NCI-H524 treated with DMSO at 0.1 percent for 48 hours (cell line): ENCODE results near the gene ALPK1.
"Not testable (repeated sequence)": the region's sequence is repeated elsewhere in the genome, so short reads cannot be mapped to it uniquely, and the experiment has no call there.

Experiments
- DNase-seq: peaks from one replicate; lab custom pipeline; 2025; lab: John Stamatoyannopoulos, UW

ALPK1 gene

DNA sequence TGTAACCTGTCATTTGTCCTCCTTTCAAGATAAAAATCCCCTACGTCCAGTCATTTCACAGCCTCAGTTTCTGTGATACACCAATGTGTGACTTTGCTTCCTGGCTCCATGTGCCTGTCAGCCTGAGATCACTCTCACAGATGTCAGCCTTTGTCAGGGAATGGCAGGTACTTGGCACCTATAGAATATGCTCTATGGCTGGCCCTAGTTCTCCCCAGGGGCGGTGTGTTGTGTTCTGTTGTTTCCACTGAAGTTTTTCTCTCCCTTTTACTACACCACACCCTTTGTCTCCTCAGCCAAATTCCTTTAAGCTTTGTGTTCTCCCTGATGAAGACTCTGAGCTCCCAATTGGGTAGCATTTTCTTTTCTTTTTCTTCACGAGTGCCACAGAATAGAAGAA, 81.7 kb downstream of the ALPK1 start:
- no peak for DNase-seq

- no peak for DNase-seq
Observed at GRCh38 chr4:112379306-112379705, 82.1 kb downstream of the ALPK1 start.

DNA sequence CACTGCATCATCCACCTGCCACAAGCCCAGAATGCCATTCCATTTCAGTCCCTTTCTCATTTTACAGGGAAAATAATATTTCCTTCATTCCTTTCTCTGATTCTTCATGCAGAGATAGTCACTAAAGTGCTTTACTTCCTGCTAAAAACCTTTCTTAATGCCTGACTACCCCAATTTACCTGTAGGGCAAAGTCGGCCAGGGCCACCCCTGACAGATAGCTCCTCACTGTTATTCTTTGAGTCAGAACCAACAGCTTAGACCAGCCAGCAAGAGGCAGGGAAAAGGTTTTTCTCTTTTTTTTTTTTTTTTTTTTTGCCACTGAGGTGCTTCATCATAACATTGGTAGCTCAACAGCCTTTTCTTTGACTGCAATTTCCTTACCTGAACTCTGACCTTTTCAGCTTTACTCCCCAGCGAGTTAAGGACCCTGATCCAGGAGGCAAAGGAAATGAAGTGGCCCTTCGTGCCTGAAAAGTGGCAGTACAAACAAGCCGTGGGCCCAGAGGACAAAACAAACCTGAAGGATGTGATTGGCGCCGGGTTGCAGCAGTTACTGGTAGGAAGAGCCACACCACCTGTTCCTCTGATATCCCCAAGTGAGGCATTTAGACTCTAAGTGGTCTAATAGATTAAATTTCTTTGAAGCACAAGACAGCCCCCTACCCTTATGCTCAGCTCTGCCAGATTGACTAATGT, 85.0 kb downstream of the ALPK1 start:
- DNase-seq, result peak; percentile 88

DNA sequence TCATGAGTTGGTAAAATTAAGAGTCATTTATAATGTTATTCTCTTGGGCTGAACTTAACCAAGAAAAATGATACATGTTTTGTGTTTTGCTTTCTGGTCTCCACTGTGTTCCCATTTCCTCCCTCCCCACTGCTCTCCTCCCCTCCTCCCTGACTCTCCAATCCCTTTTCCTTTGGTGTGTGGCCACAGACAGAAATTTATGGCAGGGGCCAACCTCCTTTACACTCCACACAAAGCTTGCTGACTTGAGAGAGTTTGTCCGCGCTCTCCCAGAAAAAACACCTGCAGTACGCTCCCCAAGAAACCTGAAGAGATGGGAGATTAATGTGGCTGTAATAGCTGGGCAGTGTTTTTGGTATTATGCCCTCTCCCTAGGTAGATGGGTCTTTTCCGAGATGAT, 88.9 kb downstream of the ALPK1 start:
- DNase-seq, result no peak

GRCh38 chr4:112402098-112402497, 104.9 kb downstream of the ALPK1 start:
- DNase-seq, result peak; percentile 56

DNA sequence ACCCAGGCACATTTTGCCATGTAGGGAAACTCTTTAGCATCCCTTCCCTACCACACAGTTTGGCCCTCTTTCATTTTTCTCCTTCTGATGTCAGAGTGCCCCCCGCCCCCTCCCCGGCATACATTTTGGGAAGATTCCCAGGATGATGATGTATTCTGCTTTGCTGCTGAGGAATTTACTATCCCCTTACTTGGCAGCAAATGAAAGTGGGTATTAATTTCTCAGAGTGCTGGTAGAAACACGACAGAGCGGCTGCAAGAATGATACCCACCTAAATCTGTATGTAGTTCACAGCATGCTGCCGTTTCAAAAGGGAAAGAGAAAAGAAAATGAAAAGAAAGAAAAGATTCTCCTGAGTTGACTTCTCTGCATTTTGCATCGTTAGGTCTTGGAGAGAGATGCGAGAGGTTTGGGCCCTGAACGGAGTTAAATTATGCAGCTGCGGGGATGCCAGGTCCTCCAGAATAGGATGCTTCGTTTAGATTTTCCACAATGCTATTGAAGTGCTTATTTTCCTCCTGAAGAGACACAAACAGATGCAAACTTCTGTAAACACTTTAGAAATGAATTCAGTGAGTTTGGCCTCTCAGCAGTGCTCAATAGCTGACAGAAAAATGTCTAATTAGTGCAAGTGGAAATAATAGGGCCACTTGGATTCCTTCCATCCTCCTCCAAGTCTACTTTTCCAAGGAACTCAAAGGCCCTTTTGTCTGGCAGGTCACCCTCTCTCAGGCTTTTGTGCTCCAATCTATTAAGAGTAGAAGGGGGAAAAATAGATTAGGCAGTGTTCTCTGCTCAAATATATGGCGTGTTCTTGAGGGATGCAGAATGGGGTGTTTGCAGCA, 106.2 kb downstream of the ALPK1 start:
- DNase-seq, result no peak

DNA sequence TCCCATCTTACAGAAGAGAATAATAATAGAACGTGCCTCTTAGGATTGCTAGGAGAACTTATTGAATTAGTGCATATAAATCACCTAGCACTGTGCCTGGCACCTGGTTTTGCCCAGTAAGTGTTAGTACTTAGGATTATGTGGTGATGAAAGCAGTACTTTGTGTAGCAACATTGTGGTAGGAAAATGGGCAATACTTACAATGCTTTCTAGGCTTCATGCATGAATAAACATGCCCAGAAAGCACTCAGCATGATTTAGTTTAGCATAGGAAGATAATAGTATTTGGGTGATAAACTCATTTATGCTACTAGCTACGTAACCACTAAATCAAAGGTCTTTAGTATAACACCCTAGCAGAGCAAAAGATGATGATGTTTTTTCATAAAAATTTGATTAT, 113.2 kb downstream of the ALPK1 start:
- no peak for DNase-seq

DNA sequence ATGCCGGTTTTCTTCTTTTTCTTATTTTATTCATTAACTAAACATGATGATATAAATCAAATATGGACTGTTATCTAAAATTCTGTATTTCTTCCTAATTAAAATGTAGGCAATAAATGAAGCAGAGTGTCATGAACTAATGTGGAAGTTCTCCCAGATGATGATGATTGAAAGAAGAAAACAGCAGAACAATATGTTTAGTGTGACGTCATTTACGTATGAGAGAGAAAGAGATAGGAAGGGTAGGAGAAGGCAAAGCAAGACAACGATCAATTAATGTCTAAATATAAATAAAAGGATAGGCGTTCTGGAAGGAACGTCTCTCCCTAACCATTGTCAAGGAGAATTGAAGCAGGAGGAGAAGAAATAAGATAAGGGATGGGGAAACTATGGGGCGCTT, 113.6 kb downstream of the ALPK1 start:
- DNase-seq, result no peak

GRCh38 chr4:112411781-112412550, 114.8 kb downstream of the ALPK1 start:
- DNase-seq, result no peak

DNA sequence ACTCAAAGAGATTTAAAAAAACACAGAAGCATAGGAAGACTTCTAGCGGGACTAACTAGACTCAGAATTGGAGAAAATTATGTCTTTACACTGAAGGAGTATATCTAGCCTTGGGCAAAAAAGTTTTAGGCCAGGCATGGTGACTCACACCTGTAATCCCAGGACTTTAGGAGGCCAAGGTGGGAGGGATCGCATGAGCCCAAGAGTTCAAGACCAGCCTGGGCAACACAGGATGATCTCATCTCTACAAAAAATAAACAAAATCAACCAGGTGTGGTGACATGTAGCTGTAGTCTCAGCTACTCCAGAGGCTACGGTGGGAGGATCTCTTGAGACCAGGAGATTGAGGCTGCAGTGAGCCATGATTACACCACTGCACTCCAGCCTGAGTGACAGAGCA, 119.3 kb downstream of the ALPK1 start:
- no peak for DNase-seq

- DNase-seq, result no peak
Observed at GRCh38 chr4:112418092-112418491, 120.9 kb downstream of the ALPK1 start.

DNA sequence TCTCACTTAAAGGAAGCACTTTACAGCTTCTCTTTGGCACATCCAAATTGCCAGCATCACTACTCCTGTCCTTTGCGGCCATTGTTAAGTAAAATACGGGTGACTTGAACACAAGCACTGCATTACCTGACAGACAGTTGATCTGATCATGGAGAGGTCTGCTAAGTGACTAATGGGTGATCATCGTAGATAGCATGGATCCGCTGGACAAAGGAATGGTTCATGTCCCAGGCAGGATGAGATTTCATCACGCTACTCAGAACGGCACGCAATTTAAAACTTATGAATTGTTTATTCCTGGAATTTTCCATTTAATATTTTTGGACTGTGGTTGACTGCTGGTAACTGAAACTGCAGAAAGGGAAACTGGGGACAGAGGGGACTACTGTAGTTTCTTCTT, 124.7 kb downstream of the ALPK1 start:
- no peak for DNase-seq

DNA sequence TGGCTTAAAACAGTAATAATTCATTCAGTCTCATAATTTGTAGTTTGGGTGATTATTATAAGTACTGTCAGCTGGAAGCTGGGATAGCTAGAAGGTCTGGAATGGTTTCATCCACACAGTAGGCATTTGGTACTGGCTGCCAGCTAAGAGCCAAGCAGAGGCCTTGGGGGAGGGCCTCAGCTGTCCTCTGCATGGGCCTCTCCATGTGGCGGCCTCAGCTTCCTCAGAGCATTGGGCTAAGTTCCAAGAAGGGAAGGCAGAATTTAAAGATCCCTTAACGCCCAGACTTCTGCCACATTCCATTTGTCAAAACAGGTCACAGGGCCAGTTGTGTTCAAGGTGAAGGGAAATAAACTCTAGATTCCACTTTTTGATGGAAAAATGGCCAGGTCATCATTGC, 125.5 kb downstream of the ALPK1 start:
- no peak for DNase-seq

DNA sequence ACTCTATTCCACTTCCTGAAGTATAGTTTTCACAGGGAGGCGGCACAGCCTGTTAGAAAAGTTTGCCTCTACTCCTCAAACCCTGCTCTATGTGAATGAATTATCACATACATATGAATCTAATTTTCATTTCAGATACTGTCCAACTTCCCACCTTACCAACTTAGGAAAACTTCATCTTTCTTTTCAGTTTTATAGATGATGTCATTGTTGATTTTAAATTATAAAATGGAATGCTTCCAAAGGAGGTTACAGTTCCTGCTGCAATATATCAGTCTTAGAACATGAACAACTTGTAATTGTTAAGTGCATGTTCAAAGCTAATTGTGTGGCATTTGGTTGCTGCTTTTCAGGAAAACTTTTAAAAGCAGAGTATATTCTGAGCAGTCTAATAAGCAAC, 126.4 kb downstream of the ALPK1 start:
- DNase-seq, result no peak

GRCh38 chr4:112425823-112426222, 128.7 kb downstream of the ALPK1 start:
- DNase-seq, result no peak

- DNase-seq, result no peak
Observed at GRCh38 chr4:112426416-112426815, 129.2 kb downstream of the ALPK1 start.

GRCh38 chr4:112431158-112431557, 134.0 kb downstream of the ALPK1 start:
- no peak for DNase-seq

GRCh38 chr4:112436987-112437386, 139.8 kb downstream of the ALPK1 start:
- DNase-seq, result no peak

DNA sequence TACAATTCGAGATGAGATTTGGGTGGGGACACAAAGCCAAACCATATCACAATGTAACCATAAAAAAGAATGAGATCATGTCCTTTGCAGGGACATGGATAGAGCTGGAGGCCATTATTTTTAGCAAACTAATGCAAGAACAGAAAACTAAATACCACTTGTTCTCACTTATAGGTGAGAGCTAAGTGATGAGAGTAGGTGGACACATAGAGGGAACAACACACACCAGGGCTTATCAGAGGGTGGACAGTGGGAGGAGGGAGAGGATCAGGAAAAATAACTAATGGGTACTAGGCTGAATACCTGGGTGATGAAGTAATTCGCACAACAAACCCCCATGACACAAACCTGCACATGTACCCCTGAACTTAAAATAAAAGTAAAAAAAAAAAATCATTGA, 145.1 kb downstream of the ALPK1 start:
- not testable (repeated sequence) for DNase-seq

DNA sequence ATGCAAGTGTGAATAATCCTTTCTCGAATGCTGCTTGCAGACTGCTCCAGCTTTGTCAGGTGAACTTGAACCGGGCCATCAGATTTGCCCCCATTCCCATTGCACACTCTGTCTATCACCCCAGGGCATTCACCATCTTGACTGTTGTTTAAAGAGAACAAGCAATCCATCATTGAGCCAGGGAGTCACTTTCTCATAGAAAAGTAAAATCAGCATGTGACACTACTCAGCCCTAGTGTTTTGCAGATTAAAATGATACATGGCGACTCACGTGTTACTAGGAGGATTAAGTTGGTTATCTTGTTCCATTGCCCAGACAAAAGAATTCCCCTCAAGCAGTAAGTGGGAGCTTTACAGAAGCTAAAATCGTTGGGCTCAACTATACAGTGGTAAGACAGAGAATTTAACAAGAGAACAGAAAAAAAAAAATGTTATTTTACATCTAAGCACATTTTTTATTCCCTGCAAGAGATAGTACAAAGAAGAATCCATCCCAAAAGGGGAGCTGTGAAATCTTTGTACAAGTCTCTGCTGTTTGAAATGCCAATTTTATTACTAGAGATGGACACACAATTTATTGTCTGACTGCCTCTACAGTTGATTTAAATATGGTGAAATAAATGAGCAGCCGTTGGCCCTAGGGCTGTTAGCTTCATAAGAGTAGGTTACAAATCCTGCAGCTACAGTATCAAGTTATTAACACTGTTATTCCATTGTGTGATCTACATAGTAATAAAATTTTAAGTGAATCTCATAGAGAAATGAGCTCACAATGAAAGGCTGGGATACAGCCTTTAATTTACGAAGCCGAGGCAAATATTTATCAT, 151.3 kb downstream of the ALPK1 start:
- DNase-seq, result peak; percentile 4

GRCh38 chr4:112449708-112450107, 152.5 kb downstream of the ALPK1 start:
- no peak for DNase-seq

DNA sequence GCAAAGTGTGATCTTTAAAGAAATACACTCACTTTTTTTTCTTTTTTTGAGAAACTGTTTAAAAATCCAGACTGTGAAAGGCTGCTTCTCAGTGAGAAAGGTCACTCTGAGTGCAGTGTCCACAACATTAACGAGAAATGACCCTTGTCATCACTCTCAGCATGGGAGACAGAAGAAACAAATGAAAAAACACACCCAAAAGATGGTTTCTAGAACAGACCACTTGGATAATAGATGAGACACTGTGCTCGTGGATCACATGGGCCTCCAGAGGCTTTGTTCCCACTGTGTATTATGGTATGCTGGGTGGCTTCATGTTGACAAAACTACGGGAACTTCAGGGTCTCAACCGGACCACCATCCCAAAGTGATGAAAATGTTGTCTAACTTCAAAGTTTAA, 153.9 kb downstream of the ALPK1 start:
- DNase-seq, result no peak
